Natural killer cell treated with Interleukin-12 subunit alpha and Interleukin-12 subunit beta and Interleukin-15 and Interleukin-18, amount 100 ng/mL, for 72 hours (primary cell): ENCODE data around the gene TRIM9. TPM values are rescaled to one million over a fixed set of nuclear protein-coding genes. Genes with fewer than 3 reads are reported as not detected.

Source experiments
- ATAC-seq, 2 donors: fragments of 150-1000 bp; cut with Tn5 transposase in 1 of 2; sonication (Bioruptor Pico), chemical (Tn5 transposase) in 1 of 2; 2 replicates each; pipeline ENCODE4 v1.10.0; 2021
- DNase-seq: peaks from one replicate; pipeline ENCODE4 v3.0.0; 2022; ENCODE audit warnings: low spot score
- H3K27ac Mint-ChIP-seq, 2 donors: 1 replicate in 1 of 2; 2 replicates in 1 of 2; pipeline ENCODE4 v1.8.0; 2022; ENCODE audit warnings: mixed read lengths in 2 of 2, mild to moderate bottlenecking in 1 of 2, moderate library complexity in 1 of 2
- H3K27me3 Mint-ChIP-seq, 2 donors: 1 replicate in 1 of 2; 2 replicates in 1 of 2; pipeline ENCODE4 v1.8.0; 2022; ENCODE audit warnings: mixed read lengths in 2 of 2
- H3K36me3 Mint-ChIP-seq: one replicate; pipeline ENCODE4 v1.8.0; 2022; ENCODE audit warnings: mixed read lengths
- H3K4me1 Mint-ChIP-seq, 2 donors: 1 replicate in 1 of 2; 2 replicates in 1 of 2; pipeline ENCODE4 v1.8.0; 2022; ENCODE audit warnings: low read depth in 2 of 2, mixed read lengths in 2 of 2, mild to moderate bottlenecking in 1 of 2
- H3K4me3 Mint-ChIP-seq: one replicate; pipeline ENCODE4 v1.8.0; 2022; ENCODE audit warnings: mixed read lengths
- H3K9me3 Mint-ChIP-seq: 2 replicates; pipeline ENCODE4 v1.8.0; 2022; ENCODE audit warnings: mixed read lengths
- total RNA-seq, 2 donors: library from RNA; stranded (reverse); gene quantifications; one replicate each; pipeline ENCODE4 v1.2.3, GENCODE V29; 2022

TRIM9 gene
- total RNA-seq, 2 donors from 2014 or later: 0.11 to 0.24 TPM

GRCh38 chr14:50932592-50933495 lies 162.1 kb downstream of the TRIM9 start:
- no peak for ATAC-seq
- no peaks in the 10 kb centered on the region for H3K9me3 Mint-ChIP-seq
- DNase-seq: no peak
- H3K36me3 Mint-ChIP-seq: no peaks in the 10 kb centered on the region
- H3K4me1 Mint-ChIP-seq: peaks cover 0 to 3% of the 10 kb centered on the region in 2 donors
- H3K27me3 Mint-ChIP-seq: peaks cover 16 to 20% of the 10 kb centered on the region in 2 donors
- no peak overlapping the region for H3K4me3 Mint-ChIP-seq
- no peak overlapping the region for H3K27ac Mint-ChIP-seq

GRCh38 chr14:50932156-50932555 lies 162.7 kb downstream of the TRIM9 start:
- no peaks in the 10 kb centered on the region for H3K36me3 Mint-ChIP-seq
- H3K27ac Mint-ChIP-seq: no peak overlapping the region
- no peak for ATAC-seq
- DNase-seq: no peak
- H3K9me3 Mint-ChIP-seq: no peaks in the 10 kb centered on the region
- no peak overlapping the region for H3K4me3 Mint-ChIP-seq
- peaks cover 16 to 20% of the 10 kb centered on the region in 2 donors for H3K27me3 Mint-ChIP-seq
- H3K4me1 Mint-ChIP-seq: peaks cover 0 to 3% of the 10 kb centered on the region in 2 donors

- DNase-seq: no peak
- peaks cover 0 to 3% of the 10 kb centered on the region in 2 donors for H3K4me1 Mint-ChIP-seq
- H3K27ac Mint-ChIP-seq: no peak overlapping the region
- no peak overlapping the region for H3K4me3 Mint-ChIP-seq
- ATAC-seq: no peak
- peaks cover 14 to 20% of the 10 kb centered on the region in 2 donors for H3K27me3 Mint-ChIP-seq
- H3K9me3 Mint-ChIP-seq: no peaks in the 10 kb centered on the region
- no peaks in the 10 kb centered on the region for H3K36me3 Mint-ChIP-seq
Measured at GRCh38 chr14:50931559-50931958, 163.3 kb downstream of the TRIM9 start.

GRCh38 chr14:50929506-50929905 lies 165.4 kb downstream of the TRIM9 start:
- no peaks in the 10 kb centered on the region for H3K36me3 Mint-ChIP-seq
- H3K27me3 Mint-ChIP-seq: peaks cover 14 to 22% of the 10 kb centered on the region in 2 donors
- no peaks in the 10 kb centered on the region for H3K9me3 Mint-ChIP-seq
- ATAC-seq (no peak), DNase-seq (no peak)
- H3K4me1 Mint-ChIP-seq: peaks cover 0 to 3% of the 10 kb centered on the region in 2 donors
- no peak overlapping the region for H3K27ac Mint-ChIP-seq
- H3K4me3 Mint-ChIP-seq: no peak overlapping the region

GRCh38 chr14:50928002-50928635 lies 166.8 kb downstream of the TRIM9 start:
- Mint-ChIP-seq H3K36me3 (no peaks in the 10 kb centered on the region), H3K4me3 (no peak overlapping the region), H3K9me3 (no peaks in the 10 kb centered on the region), H3K27ac (no peak overlapping the region), H3K4me1 (peaks cover 0 to 3% of the 10 kb centered on the region in 2 donors), H3K27me3 (peaks cover 12 to 20% of the 10 kb centered on the region in 2 donors)
- DNase-seq: no peak
- ATAC-seq: peak; percentile 63 to 80

- peaks cover 12 to 25% of the 10 kb centered on the region in 2 donors for H3K27me3 Mint-ChIP-seq
- no peak for DNase-seq
- no peaks in the 10 kb centered on the region for H3K36me3 Mint-ChIP-seq
- no peaks in the 10 kb centered on the region for H3K9me3 Mint-ChIP-seq
- H3K4me1 Mint-ChIP-seq: peaks cover 0 to 3% of the 10 kb centered on the region in 2 donors
- no peak for ATAC-seq
- no peak overlapping the region for H3K4me3 Mint-ChIP-seq
- H3K27ac Mint-ChIP-seq: no peak overlapping the region
Measured at GRCh38 chr14:50926851-50927386, 168.0 kb downstream of the TRIM9 start.

Other genes starting within 250 kb of the TRIM9 start
- gene ABHD12B, start 223.1 kb downstream of the TRIM9 start, total RNA-seq: under 1 TPM in 1 of 2 donors, not detected in 1; 0.73 TPM
- gene PYGL, start 150.6 kb downstream of the TRIM9 start, total RNA-seq: 1 to 10 TPM in 1 of 2 donors, under 1 TPM in 1; 0.62 to 2.3 TPM
- 10 to 100 TPM; 43.2 to 47.8 TPM for gene TMX1, start 145.1 kb upstream of the TRIM9 start, total RNA-seq